HPDE6-E6E7 (cell line): ENCODE measurements around the gene PBX3.

Experiments used
- DNase-seq: peaks from one replicate; pipeline ENCODE4 v3.0.0; 2011; ENCODE audit warnings: missing footprints; ENCODE audit errors: extremely low spot score

The PBX3 gene

GRCh38 chr9:125747053-125747764 lies at the start of gene PBX3:
TSS of gene PBX3 (plus strand) at chr9:125747373.
- DNase-seq: no peak

- DNase-seq: no peak
Measured at GRCh38 chr9:125699870-125700269, 47.3 kb upstream of the PBX3 start.

GRCh38 chr9:125700791-125701190 lies 46.4 kb upstream of the PBX3 start:
- no peak for DNase-seq

GRCh38 chr9:125701351-125701750 lies 45.8 kb upstream of the PBX3 start:
- peak; percentile 83 for DNase-seq

GRCh38 chr9:125703662-125704061 lies 43.5 kb upstream of the PBX3 start:
- DNase-seq: no peak

- no peak for DNase-seq
Measured at GRCh38 chr9:125705893-125706292, 41.3 kb upstream of the PBX3 start.

GRCh38 chr9:125706651-125707471 lies 40.3 kb upstream of the PBX3 start, which contains the start of gene MAPKAP1:
TSS of gene MAPKAP1 (minus strand) at chr9:125707208. CDS start at chr9:125672574, 34,634 bp downstream.
- peak; percentile 94 for DNase-seq

- DNase-seq: no peak
Measured at GRCh38 chr9:125707472-125707804, 39.7 kb upstream of the PBX3 start.

- no peak for DNase-seq
Measured at GRCh38 chr9:125726456-125727132, 20.6 kb upstream of the PBX3 start.

GRCh38 chr9:125730168-125730567 lies 17.0 kb upstream of the PBX3 start:
- DNase-seq: no peak

GRCh38 chr9:125732562-125732961 lies 14.6 kb upstream of the PBX3 start:
- DNase-seq: no peak

- no peak for DNase-seq
Measured at GRCh38 chr9:125739436-125739835, 7.7 kb upstream of the PBX3 start.

- no peak for DNase-seq
Measured at GRCh38 chr9:125742657-125743056, 4.5 kb upstream of the PBX3 start.

- DNase-seq: no peak
Measured at GRCh38 chr9:125743682-125744428, 3.3 kb upstream of the PBX3 start.

GRCh38 chr9:125744616-125745015 lies 2.6 kb upstream of the PBX3 start:
- no peak for DNase-seq

- DNase-seq: no peak
Measured at GRCh38 chr9:125745018-125745417, 2.2 kb upstream of the PBX3 start.

- no peak for DNase-seq
Measured at GRCh38 chr9:125745682-125746016, 1.5 kb upstream of the PBX3 start.

- DNase-seq: peak; percentile 96
Measured at GRCh38 chr9:125746017-125746773, 978 bp upstream of the PBX3 start.

GRCh38 chr9:125746774-125747052 lies 460 bp upstream of the PBX3 start:
- DNase-seq: no peak

- no peak for DNase-seq
Measured at GRCh38 chr9:125747765-125748445, 732 bp downstream of the PBX3 start.
